IgD-negative memory B cell (primary cell): ENCODE data around the gene PLA2G12A. TPM values are rescaled to one million over a fixed set of nuclear protein-coding genes. Genes with fewer than 3 reads are reported as not detected.
"Not testable (repeated sequence)": the region's sequence is repeated elsewhere in the genome, so short reads cannot be mapped to it uniquely, and the experiment has no call there.

Experiments used
- H3K27ac Mint-ChIP-seq, 3 donors: one replicate each; pipeline ENCODE4 v1.8.0; 2020 to 2022; ENCODE audit warnings: mild to moderate bottlenecking in 3 of 3, mixed read lengths in 3 of 3, moderate library complexity in 1 of 3
- H3K27me3 Mint-ChIP-seq: one replicate; pipeline ENCODE4 v1.8.0; 2021; ENCODE audit warnings: mixed read lengths
- H3K36me3 Mint-ChIP-seq: one replicate; pipeline ENCODE4 v1.8.0; 2020; ENCODE audit warnings: mild to moderate bottlenecking, mixed read lengths
- H3K4me1 Mint-ChIP-seq, 3 donors: one replicate each; pipeline ENCODE4 v1.8.0; 2020 to 2022; ENCODE audit warnings: mixed read lengths in 3 of 3, mild to moderate bottlenecking in 1 of 3
- H3K4me3 Mint-ChIP-seq, 4 donors: one replicate each; pipeline ENCODE4 v1.8.0; 2020 to 2022; ENCODE audit warnings: mild to moderate bottlenecking in 4 of 4, mixed read lengths in 4 of 4, moderate library complexity in 3 of 4
- H3K9me3 Mint-ChIP-seq, 3 donors: one replicate each; pipeline ENCODE4 v1.8.0; 2020 to 2021; ENCODE audit warnings: mixed read lengths in 3 of 3, mild to moderate bottlenecking in 1 of 3
- polyA plus RNA-seq: library from polyadenylated mRNA; unstranded; fragments of 300-500 nt; fragmentation: Illumina TruSeq; gene quantifications from one replicate; pipeline ENCODE4 v1.2.3, GENCODE V29; 2021

The PLA2G12A gene
- polyA plus RNA-seq, 1 donor from 2014 or later: 32.8 TPM

DNA sequence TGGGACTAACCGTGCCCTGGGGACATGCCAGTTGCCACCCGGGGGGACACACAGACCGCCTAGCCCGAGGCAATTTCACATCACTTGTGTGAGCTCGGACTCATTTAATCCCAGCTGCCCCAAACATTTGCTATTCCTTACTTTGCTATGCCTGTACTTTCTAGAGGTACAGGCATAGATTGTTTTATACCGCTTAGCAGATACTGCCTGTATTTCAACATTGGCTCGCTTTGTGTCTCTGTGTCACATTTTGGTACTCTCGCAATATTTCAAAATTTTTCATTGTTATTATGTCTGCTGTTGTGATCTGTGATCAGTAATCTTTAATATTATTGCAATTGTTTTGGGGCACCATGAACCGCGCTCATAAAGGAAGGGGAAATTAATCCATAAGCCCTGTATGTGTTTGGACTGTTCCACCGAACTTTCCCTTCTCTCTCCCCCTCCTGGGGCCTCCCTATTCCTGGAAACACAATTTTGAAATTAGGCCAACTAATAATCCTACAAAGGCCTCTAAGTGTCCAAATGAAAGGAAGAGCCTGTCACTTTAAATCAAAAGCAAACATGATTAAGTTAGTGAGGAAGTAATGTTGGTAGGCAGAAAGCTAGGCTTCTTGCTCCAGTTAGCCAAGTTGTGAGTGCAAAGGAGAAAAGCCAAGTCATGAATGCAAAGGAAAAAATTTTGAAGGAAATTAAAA is 26.1 kb downstream of the PLA2G12A start:
- H3K9me3 Mint-ChIP-seq: no peaks in the 10 kb centered on the region
- peak overlapping the region; percentile 94 to 98 (median 96) for H3K4me3 Mint-ChIP-seq
- peaks cover 11 to 19% (median 12%) of the 10 kb centered on the region in 3 donors for H3K4me1 Mint-ChIP-seq
- peak overlapping the region; percentile 85 to 90 (median 88) for H3K27ac Mint-ChIP-seq
- H3K27me3 Mint-ChIP-seq: no peaks in the 10 kb centered on the region
- H3K36me3 Mint-ChIP-seq: no peaks in the 10 kb centered on the region

DNA sequence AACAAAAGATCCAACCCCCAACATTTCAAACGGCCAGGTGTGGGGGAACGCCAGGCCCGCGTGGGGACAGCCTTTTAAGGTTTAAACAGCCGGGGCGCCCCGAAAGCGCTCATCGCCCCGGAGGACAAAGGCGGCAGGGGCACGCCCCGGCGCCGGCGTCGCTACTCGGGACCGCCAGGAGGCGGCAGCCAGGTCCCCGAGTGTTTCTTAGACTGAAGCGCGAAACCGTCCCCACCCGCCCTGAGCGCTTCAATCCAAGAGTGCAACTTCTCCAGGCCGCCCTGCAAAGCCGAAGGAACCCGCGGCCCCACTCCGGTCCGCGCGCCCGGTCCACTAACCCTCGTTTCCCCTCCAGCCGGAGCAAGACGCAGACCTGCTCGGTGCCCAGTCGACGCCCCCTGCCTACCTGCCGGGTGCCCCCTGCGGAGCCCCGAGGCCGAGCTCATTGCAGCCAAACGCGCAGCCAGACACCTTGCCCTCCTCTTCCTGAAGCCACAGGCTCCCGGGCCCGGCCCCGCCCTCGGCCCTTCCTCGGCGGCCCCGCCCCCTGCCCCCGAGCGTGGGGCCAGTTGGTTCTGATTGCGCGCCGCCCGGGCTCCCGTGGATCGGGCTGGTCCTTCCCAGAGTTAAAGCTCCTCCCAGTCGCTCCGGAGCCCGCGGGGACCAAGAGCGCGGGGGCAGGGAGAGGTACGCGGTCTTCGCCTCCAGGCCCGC is 26.8 kb downstream of the PLA2G12A start, which contains the start of gene CASP6:
Gene CASP6 (minus strand): TSS at position 496 of the 714 bp plus-strand sequence. CDS start 50 bp downstream, at position 446.
- peaks cover 11 to 19% (median 17%) of the 10 kb centered on the region in 3 donors for H3K4me1 Mint-ChIP-seq
- H3K27me3 Mint-ChIP-seq: no peaks in the 10 kb centered on the region
- peak within 1 kb of the TSS; percentile 85 to 90 (median 88) for H3K27ac Mint-ChIP-seq
- peak within 1 kb of the TSS; percentile 94 to 98 (median 96) for H3K4me3 Mint-ChIP-seq
- H3K36me3 Mint-ChIP-seq: no peaks in the 10 kb centered on the region
- H3K9me3 Mint-ChIP-seq: no peaks in the 10 kb centered on the region

DNA sequence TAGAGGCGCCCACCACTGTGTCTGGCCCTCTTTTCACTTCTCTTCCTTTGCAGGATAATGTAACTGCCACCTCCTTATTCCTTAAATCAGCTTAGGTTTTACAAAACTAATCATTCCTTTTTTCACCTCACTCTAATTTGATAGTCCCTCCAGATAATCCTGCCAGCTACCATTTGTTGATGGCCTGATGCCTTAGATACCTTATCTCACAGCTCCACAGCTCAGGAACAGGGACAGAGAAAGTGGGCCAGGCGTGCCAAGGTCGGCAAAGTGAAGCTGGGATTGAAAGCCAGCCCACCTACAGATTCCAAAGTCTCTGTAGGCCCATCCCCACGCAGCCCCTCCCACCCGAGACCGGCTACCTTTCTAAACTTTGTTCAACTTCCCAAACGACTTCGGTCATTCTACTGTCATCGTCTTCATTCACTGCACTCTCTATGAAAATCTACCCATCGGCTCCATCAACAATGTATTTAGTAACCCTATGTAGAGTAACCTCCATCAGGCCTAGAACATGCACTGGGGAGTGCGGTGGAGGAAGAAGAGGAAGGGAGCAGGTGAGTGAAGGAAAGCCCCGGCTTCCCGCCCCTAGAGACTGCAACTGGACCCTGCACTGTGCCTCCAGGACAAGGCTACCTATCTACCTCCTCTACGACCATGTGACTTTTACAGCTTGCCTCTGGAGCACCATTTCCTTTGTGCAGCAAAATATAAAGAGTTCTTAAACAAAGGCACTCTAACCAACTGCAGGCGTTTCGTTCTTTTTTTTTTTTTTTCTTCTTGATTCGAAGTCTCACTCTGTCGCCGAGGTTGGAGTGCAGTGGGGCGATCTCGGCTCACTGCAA is 28.1 kb downstream of the PLA2G12A start:
- H3K4me1 Mint-ChIP-seq: peaks cover 11 to 24% (median 19%) of the 10 kb centered on the region in 3 donors
- peak overlapping the region in 2 of 3 donors; percentile 65 to 74 for H3K27ac Mint-ChIP-seq

DNA sequence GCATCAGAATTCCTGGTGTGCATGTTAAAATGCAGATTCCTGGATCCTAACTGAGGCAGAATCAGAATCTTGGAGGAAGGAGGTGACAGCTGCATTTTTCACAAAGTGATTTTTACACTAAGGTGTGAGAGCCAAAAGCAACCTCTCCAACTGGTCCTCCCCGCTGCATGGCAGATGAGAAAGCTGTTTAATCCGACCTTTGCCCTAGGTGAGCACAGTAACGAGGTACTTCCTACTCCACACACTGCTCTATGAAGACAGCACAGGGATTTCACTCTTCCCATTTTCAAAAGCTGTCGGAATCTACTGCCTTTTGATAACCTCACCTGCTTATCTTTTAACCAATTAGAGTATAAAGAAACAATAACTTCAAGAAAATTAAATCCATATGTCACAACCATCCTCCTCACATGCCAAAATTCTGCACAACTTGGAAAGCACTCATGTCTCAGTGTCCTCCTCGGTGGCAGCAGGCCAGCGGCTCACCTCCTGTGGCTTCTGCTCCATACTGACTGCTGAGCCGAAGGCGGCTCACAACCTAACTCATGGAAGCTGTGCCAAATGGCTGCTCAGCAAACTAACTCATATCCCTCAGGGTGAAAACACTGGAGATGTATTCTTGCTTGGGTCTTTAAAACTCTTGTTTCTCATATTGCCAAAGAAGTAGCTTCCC is 30.2 kb downstream of the PLA2G12A start:
- Mint-ChIP-seq H3K9me3 (no peaks in the 10 kb centered on the region), H3K27me3 (no peaks in the 10 kb centered on the region), H3K4me1 (peaks cover 18 to 30% (median 19%) of the 10 kb centered on the region in 3 donors), H3K4me3 (peak overlapping the region in 1 of 4 donors; percentile 35), H3K36me3 (peaks cover 2% of the 10 kb centered on the region), H3K27ac (no peak overlapping the region)

More for the DNA sequence above, 28.1 kb downstream of the PLA2G12A start:
- Mint-ChIP-seq H3K9me3 (no peaks in the 10 kb centered on the region), H3K36me3 (peaks cover 2% of the 10 kb centered on the region), H3K4me3 (peak overlapping the region; percentile 94 to 98 (median 96)), H3K27me3 (no peaks in the 10 kb centered on the region)

DNA sequence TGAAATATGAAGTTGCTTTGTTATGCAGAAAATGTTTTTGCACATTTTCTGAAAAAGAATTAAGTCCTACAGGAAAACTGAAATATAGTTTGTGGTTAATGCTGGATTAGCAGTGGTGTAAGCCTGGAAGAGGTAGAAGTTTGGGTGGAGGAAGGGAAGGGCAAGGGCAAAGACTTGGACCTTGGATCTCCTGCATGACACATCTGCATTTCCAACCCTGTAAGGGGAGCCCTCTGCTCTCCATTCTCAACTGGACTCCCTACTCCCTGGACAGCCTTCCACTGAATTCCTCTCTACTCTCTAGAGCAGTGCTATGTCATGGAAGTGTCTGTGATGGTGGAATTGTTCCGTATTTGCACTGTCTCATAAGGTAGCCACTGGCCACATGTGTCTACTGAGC is 31.2 kb downstream of the PLA2G12A start:
- Mint-ChIP-seq H3K4me3 (no peak overlapping the region), H3K36me3 (peaks cover 2% of the 10 kb centered on the region), H3K27me3 (no peaks in the 10 kb centered on the region), H3K27ac (no peak overlapping the region), H3K4me1 (peaks cover 14 to 31% (median 15%) of the 10 kb centered on the region in 3 donors), H3K9me3 (no peaks in the 10 kb centered on the region)

DNA sequence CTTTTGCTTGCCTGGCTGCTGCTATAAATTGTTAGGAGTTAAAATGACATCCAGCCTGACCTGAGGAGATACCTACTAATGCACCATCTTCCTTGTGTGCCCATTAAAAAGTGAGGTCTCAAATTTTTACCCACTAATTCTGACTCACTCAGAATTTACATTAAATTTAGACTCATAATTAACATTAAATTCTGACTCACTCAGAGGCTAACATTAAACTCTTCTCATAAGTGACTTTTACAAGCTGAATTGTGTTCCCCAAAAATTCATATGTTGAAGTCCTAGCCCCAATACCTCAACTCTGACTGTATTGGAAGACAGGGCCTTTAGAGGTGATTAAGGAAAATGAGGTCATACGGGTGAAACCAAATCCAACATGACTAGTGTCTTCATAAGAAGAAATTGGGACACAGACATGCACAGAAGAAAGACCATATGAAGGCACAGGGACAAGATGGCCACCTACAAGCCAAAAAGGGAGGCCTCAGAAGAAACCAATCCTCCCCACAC is 38.4 kb downstream of the PLA2G12A start:
- peaks cover 9% of the 10 kb centered on the region for H3K36me3 Mint-ChIP-seq

DNA sequence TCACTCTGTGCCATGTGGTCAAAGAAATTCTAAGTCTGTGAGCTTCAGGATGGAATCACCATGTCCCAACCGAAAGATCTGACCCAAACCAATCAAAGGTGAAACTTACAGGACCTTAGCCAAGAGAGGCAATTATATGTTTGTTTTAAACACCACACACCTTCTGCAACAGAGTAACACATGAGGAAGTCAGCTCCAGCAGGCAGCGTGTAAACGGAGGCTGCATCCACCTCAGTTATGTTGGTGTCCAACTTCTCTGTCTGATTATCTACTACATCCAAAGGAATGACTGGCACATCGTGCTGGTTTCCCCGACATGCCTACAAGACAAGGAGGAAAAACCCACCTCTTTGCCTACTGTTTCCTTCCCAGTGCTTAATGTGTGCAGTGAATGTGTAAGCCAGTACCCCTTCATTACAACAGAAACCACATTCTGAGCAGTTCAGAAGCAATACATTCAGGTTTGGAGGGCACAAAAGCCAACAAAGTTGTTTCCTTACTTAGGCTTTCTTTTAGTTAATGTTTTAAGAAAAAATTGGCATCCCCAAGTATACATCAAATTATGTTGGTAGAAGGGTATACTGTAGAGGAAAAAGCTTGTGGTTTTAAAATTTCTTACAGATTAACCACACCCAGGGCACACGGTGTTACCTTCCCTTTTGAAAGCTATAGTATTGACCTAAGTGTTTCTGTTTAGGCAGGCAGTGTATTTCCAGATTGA is 39.0 kb downstream of the PLA2G12A start:
- Mint-ChIP-seq H3K27ac (peak overlapping the region in 2 of 3 donors; percentile 20 to 80), H3K36me3 (peaks cover 9% of the 10 kb centered on the region), H3K9me3 (no peaks in the 10 kb centered on the region), H3K27me3 (no peaks in the 10 kb centered on the region), H3K4me1 (peaks cover 17 to 23% (median 18%) of the 10 kb centered on the region in 3 donors), H3K4me3 (peak overlapping the region in 2 of 4 donors; percentile 63 to 69)

More for the DNA sequence above, 38.4 kb downstream of the PLA2G12A start:
- no peaks in the 10 kb centered on the region for H3K9me3 Mint-ChIP-seq
- peak overlapping the region in 1 of 3 donors; percentile 20 for H3K27ac Mint-ChIP-seq
- H3K4me1 Mint-ChIP-seq: peaks cover 18 to 26% (median 20%) of the 10 kb centered on the region in 3 donors
- H3K27me3 Mint-ChIP-seq: no peaks in the 10 kb centered on the region
- H3K4me3 Mint-ChIP-seq: peak overlapping the region in 2 of 4 donors; percentile 14 to 69

DNA sequence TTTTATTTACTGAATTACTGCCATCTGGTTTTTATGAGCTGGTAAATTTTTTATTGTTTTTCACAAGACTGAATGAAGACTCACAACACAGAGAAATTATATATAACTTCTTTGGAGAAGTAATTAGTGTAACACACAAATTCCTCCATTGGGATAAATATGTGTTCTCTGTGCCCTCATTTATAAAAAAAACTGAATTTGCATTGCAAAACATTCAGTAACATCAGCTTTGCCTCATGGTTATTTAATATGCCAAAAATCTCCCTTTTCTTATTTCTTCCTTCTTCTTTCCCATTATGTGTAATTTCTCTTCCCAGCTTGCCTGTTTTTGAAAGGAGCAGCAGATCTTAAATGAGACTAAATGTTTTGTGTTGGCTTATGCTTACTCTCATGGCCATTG is 45.1 kb downstream of the PLA2G12A start:
- Mint-ChIP-seq H3K4me3 (no peak overlapping the region), H3K36me3 (peaks cover 9% of the 10 kb centered on the region), H3K4me1 (peaks cover 4 to 11% (median 11%) of the 10 kb centered on the region in 3 donors), H3K27me3 (no peaks in the 10 kb centered on the region), H3K9me3 (no peaks in the 10 kb centered on the region), H3K27ac (peak overlapping the region; percentile 3 to 74 (median 44))

DNA sequence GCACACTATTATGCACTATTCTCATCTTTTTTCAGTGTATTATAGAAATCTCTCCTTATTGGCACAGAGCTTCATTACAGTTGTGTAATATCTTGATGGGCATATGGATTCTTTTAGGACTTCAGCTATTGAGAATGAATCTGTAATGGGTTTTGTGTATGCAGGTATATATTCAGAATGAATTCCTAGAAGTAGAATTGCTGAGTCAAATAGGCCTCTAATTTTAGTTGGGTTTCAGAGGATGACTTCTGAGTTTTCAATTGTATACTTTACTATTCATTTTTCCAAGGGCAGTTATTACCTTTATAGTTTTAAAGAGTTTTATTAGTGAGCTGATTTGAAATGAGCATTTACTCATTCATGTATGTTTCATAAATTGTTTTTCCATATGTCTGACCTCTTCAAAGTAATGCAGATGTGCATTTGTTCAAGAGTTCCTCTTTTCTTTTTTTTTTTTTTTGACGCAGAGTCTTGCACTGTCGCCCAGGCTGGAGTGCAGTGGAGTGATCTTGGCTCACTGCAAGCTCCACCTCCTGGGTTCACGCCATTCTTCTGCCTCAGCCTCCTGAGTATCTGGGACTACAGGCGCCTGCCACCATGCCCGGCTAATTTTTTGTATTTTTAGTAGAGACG is 46.1 kb downstream of the PLA2G12A start:
- H3K27ac Mint-ChIP-seq: peak overlapping the region; percentile 20 to 77 (median 26)
- peaks cover 4 to 11% (median 11%) of the 10 kb centered on the region in 3 donors for H3K4me1 Mint-ChIP-seq
- no peaks in the 10 kb centered on the region for H3K27me3 Mint-ChIP-seq
- H3K36me3 Mint-ChIP-seq: peaks cover 9% of the 10 kb centered on the region
- no peaks in the 10 kb centered on the region for H3K9me3 Mint-ChIP-seq
- H3K4me3 Mint-ChIP-seq: peak overlapping the region in 1 of 4 donors; percentile 5

DNA sequence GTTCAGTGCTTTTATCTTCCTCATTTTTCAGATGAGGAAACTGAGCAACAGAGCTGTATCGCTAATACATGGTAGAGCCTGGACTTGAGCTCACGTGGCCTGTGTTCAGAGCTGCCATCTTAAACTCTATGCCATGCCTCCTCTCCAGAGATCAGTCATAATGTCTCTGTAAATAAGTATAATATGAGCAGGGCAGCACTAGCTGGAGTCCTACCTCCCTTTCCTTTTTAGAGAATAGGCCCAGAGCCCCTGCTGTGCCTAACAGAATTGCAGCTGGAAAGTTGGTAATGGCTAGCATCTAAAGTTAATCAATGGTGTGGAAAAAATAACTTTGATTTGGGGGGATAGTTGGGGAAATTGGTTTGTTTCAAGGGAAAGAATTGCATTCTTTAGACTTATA is 47.0 kb downstream of the PLA2G12A start:
- Mint-ChIP-seq H3K4me3 (no peak overlapping the region), H3K4me1 (peaks cover 4 to 11% (median 11%) of the 10 kb centered on the region in 3 donors), H3K27me3 (no peaks in the 10 kb centered on the region), H3K9me3 (no peaks in the 10 kb centered on the region), H3K36me3 (peaks cover 9% of the 10 kb centered on the region), H3K27ac (peak overlapping the region in 2 of 3 donors; percentile 19 to 77)

DNA sequence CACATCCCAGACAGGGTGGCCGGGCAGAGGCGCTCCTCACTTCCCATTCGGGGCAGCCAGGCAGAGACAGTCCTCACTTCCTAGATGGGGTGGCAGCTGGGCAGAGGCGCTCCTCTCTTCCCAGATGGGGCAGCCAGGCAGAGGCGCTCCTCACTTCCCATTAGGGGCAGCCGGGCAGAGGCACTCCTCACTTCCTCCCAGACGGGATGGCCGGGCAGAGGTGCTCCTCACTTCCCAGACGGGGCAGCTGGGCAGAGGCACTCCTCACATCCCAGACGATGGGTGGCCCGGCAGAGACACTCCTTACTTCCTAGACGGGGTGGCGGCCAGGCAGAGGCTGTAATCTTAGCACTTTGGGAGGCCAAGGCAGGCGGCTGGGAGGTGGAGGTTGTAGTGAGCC is 50.9 kb downstream of the PLA2G12A start:
- not testable (repeated sequence) for H3K9me3 Mint-ChIP-seq, H3K36me3 Mint-ChIP-seq, H3K27ac Mint-ChIP-seq, H3K27me3 Mint-ChIP-seq, H3K4me3 Mint-ChIP-seq
- peaks cover 3 to 12% (median 11%) of the 10 kb centered on the region in 3 donors for H3K4me1 Mint-ChIP-seq

DNA sequence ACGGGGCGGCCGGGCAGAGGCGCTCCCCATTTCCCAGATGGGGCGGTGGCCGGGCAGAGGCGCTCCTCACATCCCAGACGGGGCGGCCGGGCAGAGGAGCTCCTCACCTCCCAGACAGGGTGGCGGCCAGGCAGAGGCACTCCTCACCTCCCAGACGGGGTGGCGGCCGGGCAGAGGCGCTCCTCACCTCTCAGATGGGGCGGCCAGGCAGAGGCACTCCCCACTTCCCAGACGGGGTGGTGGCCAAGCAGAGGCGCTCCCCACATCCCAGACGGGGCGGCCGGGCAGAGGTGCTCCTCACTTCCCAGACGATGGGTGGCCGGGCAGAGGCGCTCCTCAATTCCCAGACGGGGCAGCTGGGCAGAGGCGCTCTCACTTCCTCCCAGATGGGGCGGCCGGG is 51.4 kb downstream of the PLA2G12A start:
- not testable (repeated sequence) for H3K27ac Mint-ChIP-seq, H3K36me3 Mint-ChIP-seq, H3K4me3 Mint-ChIP-seq, H3K27me3 Mint-ChIP-seq, H3K9me3 Mint-ChIP-seq, H3K4me1 Mint-ChIP-seq

DNA sequence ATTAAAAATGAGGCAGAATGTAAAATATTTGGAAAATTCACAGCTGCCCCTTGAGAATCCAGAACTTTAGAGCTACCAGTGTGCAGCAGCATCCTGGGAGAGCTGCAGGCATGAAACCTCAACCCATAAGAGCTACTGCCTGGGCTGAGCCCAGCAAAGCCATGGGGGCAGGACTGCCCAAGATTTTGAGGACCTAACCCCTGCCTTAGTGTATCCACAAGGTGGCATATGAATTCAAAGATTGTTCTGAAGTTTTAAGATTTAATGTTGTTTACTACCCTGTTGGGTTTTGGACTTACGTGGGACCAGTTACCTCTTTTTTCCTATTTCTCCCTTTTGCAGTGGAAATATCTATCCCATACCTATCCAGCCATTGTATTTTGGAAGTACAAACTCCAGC is 53.0 kb downstream of the PLA2G12A start:
- no peaks in the 10 kb centered on the region for H3K27me3 Mint-ChIP-seq
- no peaks in the 10 kb centered on the region for H3K9me3 Mint-ChIP-seq
- peak overlapping the region in 2 of 3 donors; percentile 8 to 80 for H3K27ac Mint-ChIP-seq
- peaks cover 0 to 3% (median 3%) of the 10 kb centered on the region in 3 donors for H3K4me1 Mint-ChIP-seq
- H3K4me3 Mint-ChIP-seq: no peak overlapping the region
- H3K36me3 Mint-ChIP-seq: peaks cover 3% of the 10 kb centered on the region
